Measurements from ENCODE around the gene SMAD3.

The SMAD3 gene

GRCh38 chr15:67050522-67051087 lies 14.8 kb upstream of the SMAD3 start:
- Histone ChIP-seq H3K27ac (ENCODE audit: low read depth, low read length) (no peak overlapping the region), H3K79me2 (ENCODE audit: control insufficient read depth, insufficient read depth, low read length) (no peaks in the 10 kb centered on the region)
- WGBS (ENCODE audit: extremely low coverage, insufficient coverage, low lambda C conversion rate), result no CpG with 5 or more reads among the region's 5 CpGs

GRCh38 chr15:67051088-67052045 lies 14.0 kb upstream of the SMAD3 start:
- no peak overlapping the region for H4K5ac ChIP-seq (ENCODE audit: low read length)
- no peak overlapping the region for H3K23ac ChIP-seq (ENCODE audit: low read length)
- no peaks in the 10 kb centered on the region for H3K27me3 ChIP-seq (ENCODE audit: insufficient read depth, low read length, poor library complexity)
- no peak for DNase-seq
- H3K4me2 ChIP-seq (ENCODE audit: low read length), result no peak overlapping the region
- no peak overlapping the region for H2BK5ac ChIP-seq (ENCODE audit: low read length)
- H4K8ac ChIP-seq (ENCODE audit: low read depth, low read length), result no peak overlapping the region
- H2BK15ac ChIP-seq (replicated peaks; ENCODE audit: low read depth), result no peak overlapping the region
- H3K56ac ChIP-seq (ENCODE audit: low read length), result no peak overlapping the region
- H3K36me3 ChIP-seq (ENCODE audit: control insufficient read depth, insufficient read depth, low read length), result no peaks in the 10 kb centered on the region
- H3K4ac ChIP-seq (ENCODE audit: low read depth, low read length), result no peak overlapping the region
- no peak overlapping the region for H3K27ac ChIP-seq (ENCODE audit: low read depth, low read length)
- WGBS (ENCODE audit: extremely low coverage, insufficient coverage, low lambda C conversion rate), result no CpG with 5 or more reads among the region's 6 CpGs
- H2AK5ac ChIP-seq (ENCODE audit: low read length), result no peak overlapping the region
- no peak overlapping the region for H3K9ac ChIP-seq (ENCODE audit: low read length)
- peaks cover 2% of the 10 kb centered on the region for H3K4me1 ChIP-seq (ENCODE audit: control insufficient read depth, low read depth, low read length)
- no peaks in the 10 kb centered on the region for H3K79me1 ChIP-seq (ENCODE audit: low read length)
- H2BK120ac ChIP-seq (ENCODE audit: low read depth, low read length), result no peak overlapping the region
- H3K4me3 ChIP-seq (ENCODE audit: low read length), result no peak overlapping the region
- H3K18ac ChIP-seq (ENCODE audit: low read length), result no peak overlapping the region
- no peaks in the 10 kb centered on the region for H3K79me2 ChIP-seq (ENCODE audit: control insufficient read depth, insufficient read depth, low read length)

More at GRCh38 chr15:67050522-67051087, 14.8 kb upstream of the SMAD3 start:
- Histone ChIP-seq H2BK120ac (ENCODE audit: low read depth, low read length) (no peak overlapping the region), H4K5ac (ENCODE audit: low read length) (no peak overlapping the region), H3K18ac (ENCODE audit: low read length) (no peak overlapping the region), H3K4me3 (ENCODE audit: low read length) (no peak overlapping the region), H2AK5ac (ENCODE audit: low read length) (no peak overlapping the region), H2BK5ac (ENCODE audit: low read length) (no peak overlapping the region), H3K36me3 (ENCODE audit: control insufficient read depth, insufficient read depth, low read length) (no peaks in the 10 kb centered on the region), H4K8ac (ENCODE audit: low read depth, low read length) (no peak overlapping the region), H3K9ac (ENCODE audit: low read length) (no peak overlapping the region), H3K79me1 (ENCODE audit: low read length) (no peaks in the 10 kb centered on the region), H3K4me1 (ENCODE audit: control insufficient read depth, low read depth, low read length) (peaks cover 2% of the 10 kb centered on the region), H3K4ac (ENCODE audit: low read depth, low read length) (no peak overlapping the region), H2BK15ac (replicated peaks; ENCODE audit: low read depth) (no peak overlapping the region), H3K56ac (ENCODE audit: low read length) (no peak overlapping the region), H3K23ac (ENCODE audit: low read length) (no peak overlapping the region), H3K4me2 (ENCODE audit: low read length) (no peak overlapping the region), H3K27me3 (ENCODE audit: insufficient read depth, low read length, poor library complexity) (no peaks in the 10 kb centered on the region)
- no peak for DNase-seq

GRCh38 chr15:67054676-67055075 lies 10.7 kb upstream of the SMAD3 start:
- H3K4ac ChIP-seq (ENCODE audit: low read depth, low read length), result no peak overlapping the region
- no peak overlapping the region for H2BK15ac ChIP-seq (replicated peaks; ENCODE audit: low read depth)
- no peaks in the 10 kb centered on the region for H3K79me1 ChIP-seq (ENCODE audit: low read length)
- DNase-seq, result no peak
- no peaks in the 10 kb centered on the region for H3K27me3 ChIP-seq (ENCODE audit: insufficient read depth, low read length, poor library complexity)
- no peaks in the 10 kb centered on the region for H3K79me2 ChIP-seq (ENCODE audit: control insufficient read depth, insufficient read depth, low read length)
- H3K4me1 ChIP-seq (ENCODE audit: control insufficient read depth, low read depth, low read length), result peaks cover 2% of the 10 kb centered on the region
- WGBS (ENCODE audit: extremely low coverage, insufficient coverage, low lambda C conversion rate), result no CpG with 5 or more reads among the region's 5 CpGs
- H2BK5ac ChIP-seq (ENCODE audit: low read length), result no peak overlapping the region
- H2AK5ac ChIP-seq (ENCODE audit: low read length), result no peak overlapping the region
- no peak overlapping the region for H3K27ac ChIP-seq (ENCODE audit: low read depth, low read length)
- no peak overlapping the region for H2BK120ac ChIP-seq (ENCODE audit: low read depth, low read length)
- H3K23ac ChIP-seq (ENCODE audit: low read length), result no peak overlapping the region
- no peak overlapping the region for H4K5ac ChIP-seq (ENCODE audit: low read length)
- no peak overlapping the region for H3K56ac ChIP-seq (ENCODE audit: low read length)
- H3K9ac ChIP-seq (ENCODE audit: low read length), result no peak overlapping the region
- H3K18ac ChIP-seq (ENCODE audit: low read length), result no peak overlapping the region
- H3K4me3 ChIP-seq (ENCODE audit: low read length), result no peak overlapping the region
- H3K4me2 ChIP-seq (ENCODE audit: low read length), result no peak overlapping the region
- H4K8ac ChIP-seq (ENCODE audit: low read depth, low read length), result no peak overlapping the region
- no peaks in the 10 kb centered on the region for H3K36me3 ChIP-seq (ENCODE audit: control insufficient read depth, insufficient read depth, low read length)

GRCh38 chr15:67059127-67059553 lies 6.3 kb upstream of the SMAD3 start:
- Histone ChIP-seq H3K23ac (ENCODE audit: low read length) (no peak overlapping the region), H3K27me3 (ENCODE audit: insufficient read depth, low read length, poor library complexity) (peaks cover 4% of the 10 kb centered on the region), H3K4me2 (ENCODE audit: low read length) (no peak overlapping the region), H3K79me1 (ENCODE audit: low read length) (no peaks in the 10 kb centered on the region), H3K4me3 (ENCODE audit: low read length) (no peak overlapping the region), H2BK120ac (ENCODE audit: low read depth, low read length) (no peak overlapping the region), H3K27ac (ENCODE audit: low read depth, low read length) (no peak overlapping the region), H4K5ac (ENCODE audit: low read length) (no peak overlapping the region), H3K4ac (ENCODE audit: low read depth, low read length) (no peak overlapping the region), H4K8ac (ENCODE audit: low read depth, low read length) (no peak overlapping the region), H3K36me3 (ENCODE audit: control insufficient read depth, insufficient read depth, low read length) (no peaks in the 10 kb centered on the region), H3K9ac (ENCODE audit: low read length) (no peak overlapping the region), H2AK5ac (ENCODE audit: low read length) (no peak overlapping the region), H3K18ac (ENCODE audit: low read length) (no peak overlapping the region), H3K56ac (ENCODE audit: low read length) (no peak overlapping the region), H3K4me1 (ENCODE audit: control insufficient read depth, low read depth, low read length) (peaks cover 4% of the 10 kb centered on the region), H2BK5ac (ENCODE audit: low read length) (no peak overlapping the region), H3K79me2 (ENCODE audit: control insufficient read depth, insufficient read depth, low read length) (no peaks in the 10 kb centered on the region), H2BK15ac (replicated peaks; ENCODE audit: low read depth) (no peak overlapping the region)
- no peak for DNase-seq
- WGBS (ENCODE audit: extremely low coverage, insufficient coverage, low lambda C conversion rate), result no CpG with 5 or more reads among the region's 6 CpGs

- Histone ChIP-seq H4K8ac (ENCODE audit: low read depth, low read length) (no peak overlapping the region), H3K27ac (ENCODE audit: low read depth, low read length) (no peak overlapping the region)
- no CpG with 5 or more reads among the region's 3 CpGs for WGBS (ENCODE audit: extremely low coverage, insufficient coverage, low lambda C conversion rate)
These were observed 3.5 kb upstream of the SMAD3 start for GRCh38 chr15:67061811-67062368.

More at GRCh38 chr15:67061811-67062368, 3.5 kb upstream of the SMAD3 start:
- no peak overlapping the region for H3K23ac ChIP-seq (ENCODE audit: low read length)
- no peak overlapping the region for H3K4me3 ChIP-seq (ENCODE audit: low read length)
- H3K79me1 ChIP-seq (ENCODE audit: low read length), result no peaks in the 10 kb centered on the region
- no peak overlapping the region for H3K4ac ChIP-seq (ENCODE audit: low read depth, low read length)
- no peak overlapping the region for H4K5ac ChIP-seq (ENCODE audit: low read length)
- H2BK120ac ChIP-seq (ENCODE audit: low read depth, low read length), result no peak overlapping the region
- H2BK5ac ChIP-seq (ENCODE audit: low read length), result no peak overlapping the region
- H2AK5ac ChIP-seq (ENCODE audit: low read length), result peak overlapping the region; percentile 11
- H3K4me1 ChIP-seq (ENCODE audit: control insufficient read depth, low read depth, low read length), result peaks cover 4% of the 10 kb centered on the region
- DNase-seq, result no peak
- H3K27me3 ChIP-seq (ENCODE audit: insufficient read depth, low read length, poor library complexity), result peaks cover 4% of the 10 kb centered on the region
- no peak overlapping the region for H3K56ac ChIP-seq (ENCODE audit: low read length)
- H3K79me2 ChIP-seq (ENCODE audit: control insufficient read depth, insufficient read depth, low read length), result peaks cover 2% of the 10 kb centered on the region
- H3K18ac ChIP-seq (ENCODE audit: low read length), result no peak overlapping the region
- no peaks in the 10 kb centered on the region for H3K36me3 ChIP-seq (ENCODE audit: control insufficient read depth, insufficient read depth, low read length)
- H3K9ac ChIP-seq (ENCODE audit: low read length), result no peak overlapping the region
- H2BK15ac ChIP-seq (replicated peaks; ENCODE audit: low read depth), result no peak overlapping the region
- H3K4me2 ChIP-seq (ENCODE audit: low read length), result no peak overlapping the region

Measured in mesendoderm (in vitro differentiated cells).